HEK293 (cell line): ENCODE data around the gene KLHL7.

Experiments used
- ATF2 ChIP-seq: fragments of 450-650 bp; formaldehyde crosslinking; IDR thresholded peaks from 2 replicates; pipeline ENCODE4 v1.5.1; 2016; ENCODE audit warnings: missing biosample characterization, missing genetic modification characterization, low read depth
- CTCF ChIP-seq: fragments of 450-650 bp; formaldehyde crosslinking; IDR thresholded peaks from 2 replicates; pipeline ENCODE4 v1.5.1; 2016; ENCODE audit warnings: missing biosample characterization, missing genetic modification characterization
- HOXA7 ChIP-seq: sonication (generic); formaldehyde crosslinking; IDR thresholded peaks from 2 replicates; pipeline ENCODE4 v1.8.1; 2022; ENCODE audit warnings: missing genetic modification reagents, borderline replicate concordance
- MEIS1 ChIP-seq: sonication (generic); formaldehyde crosslinking; IDR thresholded peaks from 2 replicates; pipeline ENCODE4 v1.8.1; 2022; ENCODE audit warnings: missing genetic modification reagents, mild to moderate bottlenecking, borderline replicate concordance
- REST ChIP-seq: fragments of 450-650 bp; formaldehyde crosslinking; IDR thresholded peaks from 2 replicates; pipeline ENCODE4 v1.5.1; 2016; ENCODE audit warnings: missing biosample characterization, missing genetic modification characterization
- TCF7L2 ChIP-seq: IDR thresholded peaks from 2 replicates; pipeline ENCODE4 v1.6.1; 2011; ENCODE audit warnings: low read depth, mild to moderate bottlenecking, inconsistent platforms, low read length, moderate library complexity, borderline replicate concordance
- YY1 ChIP-seq: fragments of 450-650 bp; formaldehyde crosslinking; IDR thresholded peaks from 2 replicates; pipeline ENCODE4 v1.5.1; 2018; ENCODE audit warnings: missing biosample characterization, missing genetic modification characterization
- ZNF24 ChIP-seq: fragments of 450-650 bp; formaldehyde crosslinking; IDR thresholded peaks from 2 replicates; pipeline ENCODE4 v1.5.1; 2016; ENCODE audit warnings: missing biosample characterization, missing genetic modification characterization
- ZNF549 ChIP-seq: fragments of 450-650 bp; IDR thresholded peaks from 2 replicates; pipeline ENCODE4 v1.5.1; 2018; ENCODE audit warnings: missing biosample characterization, missing genetic modification characterization, mild to moderate bottlenecking, inconsistent platforms, moderate library complexity
- ZNF785 ChIP-seq: fragments of 450-650 bp; formaldehyde crosslinking; IDR thresholded peaks from 2 replicates; pipeline ENCODE4 v1.5.1; 2016; ENCODE audit warnings: missing biosample characterization, missing genetic modification characterization

- no peak for TF ChIP-seq ATF2 (tag by site-specific recombination)
- TF ChIP-seq CTCF (tag by site-specific recombination): no peak
- TF ChIP-seq MEIS1 (CRISPR knock-in tag): no peak
- TF ChIP-seq ZNF785 (tag by site-specific recombination): no peak
- TF ChIP-seq ZNF549 (tag by site-specific recombination): no peak
- TF ChIP-seq TCF7L2: no peak
- no peak for TF ChIP-seq REST (tag by site-specific recombination)
- no peak for TF ChIP-seq ZNF24 (tag by site-specific recombination)
- no peak for TF ChIP-seq HOXA7
- TF ChIP-seq YY1 (tag by site-specific recombination): no peak
Observed at GRCh38 chr7:23208316-23208715, 102.7 kb downstream of the KLHL7 start.
